Stimulated activated CD8-positive, alpha-beta memory T cell treated with anti-CD3 and anti-CD28 coated beads, Interleukin-12 subunit alpha, Interleukin-12 subunit beta, amount 100 ng/mL, for 4 hours (primary cell): ENCODE results near the gene ZNF124.
A peak's percentile ranks its signal among the peaks of the same experiment; 100 is the strongest.
"Not testable (repeated sequence)": the region's sequence is repeated elsewhere in the genome, so short reads cannot be mapped to it uniquely, and the experiment has no call there.

Source experiments
- DNase-seq: peaks from one replicate; pipeline ENCODE4 v3.0.0-alpha.2; 2020; ENCODE audit warnings: low read depth

The ZNF124 gene

DNA sequence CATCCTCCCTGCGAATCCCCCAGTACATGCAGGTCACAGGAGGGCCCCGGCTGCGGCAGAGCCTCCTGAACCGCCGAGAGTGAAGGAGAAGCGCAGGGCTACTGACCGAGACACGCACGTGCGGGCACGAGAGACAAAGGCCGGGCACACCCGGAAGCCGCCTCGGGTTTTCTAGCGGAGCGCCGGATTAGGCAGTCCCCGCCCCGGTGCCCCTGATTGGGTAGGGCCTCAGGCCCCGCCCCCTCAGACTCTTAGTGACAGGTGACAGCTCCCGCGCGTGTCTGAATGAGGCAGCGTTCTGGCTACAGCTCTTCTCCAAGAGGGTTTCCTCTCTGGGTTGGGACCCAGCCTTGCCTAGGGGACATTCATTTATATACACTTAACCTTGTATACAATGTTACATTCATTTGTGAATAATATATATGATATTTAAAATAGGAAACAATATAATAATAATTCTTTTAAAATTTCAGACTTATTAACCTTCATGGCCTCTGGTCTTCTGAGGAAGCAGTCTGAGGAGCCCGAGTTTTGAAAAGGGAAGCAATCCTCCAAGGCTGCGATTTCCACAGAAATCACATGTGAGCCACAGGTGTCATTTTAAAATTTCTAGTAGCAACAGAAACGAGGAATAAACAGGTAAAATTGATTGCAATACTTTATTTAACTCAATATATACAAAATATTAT, at the start of gene ZNF124:
Gene ZNF124, minus strand, starts transcription at position 146 of the 689 bp plus-strand sequence. Its CDS starts 143 bp downstream, at position 3.
- not testable (repeated sequence) for DNase-seq

GRCh38 chr1:247220280-247220679, 48.5 kb upstream of the ZNF124 start:
- not testable (repeated sequence) for DNase-seq

- DNase-seq = no peak
These were observed 46.4 kb upstream of the ZNF124 start for GRCh38 chr1:247218121-247218651.

DNA sequence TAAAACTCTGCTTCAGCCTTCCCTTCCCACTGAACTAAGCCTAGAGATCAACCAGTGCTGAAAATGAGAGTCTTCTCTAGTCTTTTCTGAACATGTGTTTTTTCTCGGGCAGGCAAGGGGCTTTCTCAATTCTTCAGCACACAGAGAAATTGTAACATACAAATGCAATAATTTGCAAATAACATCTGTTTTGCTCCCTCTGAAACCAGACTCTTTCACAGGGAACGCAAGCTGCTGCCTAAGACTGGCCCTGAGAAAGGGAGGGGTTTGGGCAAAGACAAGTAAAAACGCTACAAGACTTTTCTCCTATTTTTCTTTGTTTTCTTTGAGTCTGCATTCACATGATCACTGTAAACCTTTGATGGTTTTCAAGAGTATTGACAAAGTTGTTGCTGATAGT, 44.4 kb upstream of the ZNF124 start:
- no peak for DNase-seq

DNA sequence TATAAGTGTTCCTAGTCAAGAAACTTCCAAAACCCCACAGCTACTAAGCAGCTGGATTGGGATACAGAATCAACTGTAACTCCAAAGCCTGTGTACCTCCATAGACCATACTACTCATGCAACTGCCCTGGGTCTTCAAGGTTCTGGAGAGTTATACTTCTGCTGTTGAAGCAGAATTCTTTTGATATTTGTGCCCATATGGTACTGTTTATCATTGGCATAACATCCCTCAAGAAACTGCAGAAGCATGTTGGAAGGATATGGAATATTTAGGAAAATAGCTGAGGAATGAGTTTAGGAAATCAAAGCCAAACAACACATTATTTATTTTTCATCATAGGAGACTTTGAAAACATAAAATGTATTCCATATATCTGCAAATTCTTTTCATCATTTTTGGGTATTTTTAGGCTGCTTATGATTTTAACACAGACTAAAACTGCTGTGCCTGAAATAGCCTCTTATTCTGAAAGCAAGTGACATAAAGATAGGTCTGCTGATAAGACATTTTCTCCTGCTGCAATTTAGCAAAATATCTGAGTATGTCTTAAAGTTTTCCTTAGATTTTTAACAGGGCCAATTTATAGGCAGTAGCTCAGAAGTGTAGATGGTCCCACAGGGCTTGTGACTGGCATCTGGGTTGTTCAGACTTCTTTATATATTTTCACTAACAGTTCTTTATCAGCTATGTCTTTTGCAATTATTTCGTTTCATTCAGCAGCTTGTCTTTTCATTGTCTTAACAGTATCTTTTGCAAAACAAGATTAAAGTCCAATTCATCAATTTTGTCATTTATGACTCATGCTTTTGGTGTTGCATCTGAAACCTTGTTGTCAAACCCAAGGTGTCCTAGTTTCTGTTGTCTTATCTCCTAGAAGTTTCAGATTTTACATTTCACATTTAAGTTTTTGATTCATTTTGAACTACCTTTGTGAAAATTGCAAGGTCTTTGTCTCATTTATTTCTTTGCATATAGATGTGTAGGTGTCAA, 41.1 kb upstream of the ZNF124 start:
- DNase-seq = no peak

DNA sequence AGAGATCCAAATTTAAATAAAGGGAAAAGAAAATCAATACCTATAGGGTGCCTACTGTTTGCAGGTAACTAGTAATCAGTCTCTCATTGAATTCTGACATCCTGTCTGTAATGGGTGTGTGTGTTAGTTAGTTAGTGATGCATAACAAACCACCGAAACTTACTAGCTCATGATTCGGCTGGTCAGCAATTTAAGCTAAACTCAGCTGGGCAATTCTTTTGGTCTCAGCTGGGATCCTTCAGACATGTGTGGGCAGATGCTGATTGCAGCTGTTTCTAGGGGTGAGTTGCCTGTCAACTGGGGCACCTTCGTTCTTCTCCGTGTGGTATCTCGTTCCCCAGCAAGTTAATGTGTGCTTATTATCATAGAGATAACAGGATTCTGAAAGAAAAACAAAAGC, 40.2 kb upstream of the ZNF124 start:
- DNase-seq = no peak

DNA sequence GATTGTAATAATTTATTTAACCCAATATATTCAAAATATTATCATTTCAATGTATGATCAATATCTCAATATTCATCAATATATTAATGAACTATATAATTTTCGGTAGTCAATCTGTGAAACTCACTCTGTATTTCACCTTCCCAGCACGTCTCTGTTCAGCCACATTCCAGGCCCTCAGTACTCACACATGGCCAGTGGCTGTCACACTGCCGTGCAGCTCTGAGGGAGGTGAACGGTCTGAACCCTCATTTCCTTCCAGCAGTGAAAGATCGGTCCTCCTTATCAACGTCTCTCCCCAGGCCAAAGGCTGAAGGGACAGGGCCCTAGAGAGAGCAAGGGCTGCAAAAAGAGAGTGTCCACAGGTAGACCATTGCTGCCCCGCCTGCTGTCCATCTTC, 39.5 kb upstream of the ZNF124 start:
- no peak for DNase-seq

GRCh38 chr1:247210376-247211117, 38.7 kb upstream of the ZNF124 start:
- peak; percentile 89 for DNase-seq

DNA sequence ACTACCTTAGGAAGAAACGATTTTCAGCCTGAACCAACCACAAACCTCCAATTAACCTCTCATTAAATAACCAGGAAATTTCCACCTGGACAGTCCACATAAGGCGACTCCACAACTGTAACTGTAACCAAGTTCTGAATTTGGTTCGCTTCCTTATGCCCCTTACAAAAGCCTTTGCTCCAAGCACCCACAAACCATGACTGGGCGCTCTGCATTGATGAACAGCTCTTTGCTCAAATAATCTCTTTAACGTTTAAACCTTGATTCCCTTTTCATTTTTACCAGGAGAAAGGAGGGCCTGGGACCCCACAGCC, 38.2 kb upstream of the ZNF124 start:
- DNase-seq = no peak

- DNase-seq = no peak
These were observed 37.6 kb upstream of the ZNF124 start for GRCh38 chr1:247209396-247209795.

GRCh38 chr1:247204177-247204647, 32.4 kb upstream of the ZNF124 start:
- DNase-seq = no peak

- DNase-seq = no peak
These were observed 27.0 kb upstream of the ZNF124 start for GRCh38 chr1:247198781-247199180.

DNA sequence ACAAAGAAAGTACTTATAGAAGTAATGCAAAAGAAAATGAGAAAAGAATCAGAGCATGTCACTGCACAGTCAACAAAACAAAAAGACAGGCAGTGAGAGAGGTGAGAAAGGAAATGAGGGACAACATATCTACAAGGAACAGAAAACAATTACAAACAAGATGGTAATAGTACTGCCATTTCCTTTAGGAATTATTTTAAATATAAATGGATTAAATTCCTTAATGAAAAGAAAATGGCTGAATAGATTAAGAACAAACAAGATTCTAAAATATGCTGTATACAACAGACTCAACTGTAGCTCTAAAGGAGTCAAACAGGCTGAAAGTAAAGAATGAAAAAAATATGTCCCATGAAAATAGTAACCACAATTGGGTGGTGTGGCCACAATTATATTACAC, 22.1 kb upstream of the ZNF124 start:
- no peak for DNase-seq

- DNase-seq = no peak
These were observed 18.4 kb upstream of the ZNF124 start for GRCh38 chr1:247189981-247190798.

- DNase-seq = no peak
These were observed 13.8 kb upstream of the ZNF124 start for GRCh38 chr1:247185667-247186066.

DNA sequence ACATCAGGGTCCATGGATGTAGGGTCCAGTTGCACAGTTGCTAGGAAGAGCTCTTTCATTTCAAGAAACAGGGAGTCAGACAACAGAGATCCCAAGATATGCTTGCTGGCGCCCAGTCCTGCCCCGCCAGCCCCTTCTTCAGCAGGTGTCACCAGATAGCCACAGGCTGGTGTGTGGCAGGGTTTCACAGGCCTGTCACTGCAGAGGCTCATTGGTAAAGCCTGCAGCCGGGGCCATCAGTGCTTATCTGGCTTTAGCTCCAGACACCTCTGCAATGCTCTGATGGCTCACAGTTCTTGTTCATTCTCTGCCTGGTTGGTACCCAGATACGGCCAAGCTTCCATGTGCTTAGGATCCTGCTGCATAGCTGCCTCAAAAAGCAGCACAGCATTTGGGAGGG, 12.4 kb upstream of the ZNF124 start:
- DNase-seq = no peak

DNA sequence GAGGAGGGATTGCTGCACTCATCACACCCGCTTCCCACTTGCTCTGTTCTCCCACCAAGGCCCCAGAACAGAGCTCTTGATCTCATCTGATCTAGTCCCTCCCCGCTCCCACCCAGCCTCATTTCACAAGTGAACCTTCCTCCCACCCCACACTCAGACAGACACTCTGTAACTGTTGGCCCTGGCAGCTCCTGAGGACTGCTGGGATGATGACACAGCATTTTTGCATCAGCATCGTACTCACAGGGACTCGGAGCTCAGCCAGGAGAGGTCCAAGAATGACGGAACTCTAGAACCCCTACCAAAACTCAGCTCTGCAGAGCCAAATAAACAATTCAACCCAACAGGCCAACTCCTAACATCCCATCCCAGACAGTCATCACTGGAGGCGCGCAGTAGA, 11.2 kb upstream of the ZNF124 start:
- no peak for DNase-seq

DNA sequence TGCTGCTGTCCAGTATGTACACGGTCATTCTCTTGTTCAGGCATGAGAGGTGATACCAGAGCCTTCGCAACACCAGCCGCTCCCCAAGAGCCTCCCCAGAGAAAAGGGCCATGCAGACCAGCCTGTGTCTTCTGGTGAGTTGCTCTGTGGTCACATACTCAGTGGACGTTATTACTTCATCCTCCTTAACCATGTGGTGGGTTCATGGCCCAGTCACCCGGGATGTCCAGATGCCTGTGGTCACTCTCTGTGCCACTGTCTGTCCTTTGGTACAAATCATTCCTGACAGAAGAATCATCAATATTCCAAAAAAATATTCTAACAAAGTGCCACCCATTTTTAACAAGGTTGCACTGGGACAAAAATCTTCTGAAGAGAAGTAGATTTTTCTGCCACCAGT, 8.8 kb upstream of the ZNF124 start:
- no peak for DNase-seq

GRCh38 chr1:247177755-247178154, 5.9 kb upstream of the ZNF124 start:
- DNase-seq = no peak

DNA sequence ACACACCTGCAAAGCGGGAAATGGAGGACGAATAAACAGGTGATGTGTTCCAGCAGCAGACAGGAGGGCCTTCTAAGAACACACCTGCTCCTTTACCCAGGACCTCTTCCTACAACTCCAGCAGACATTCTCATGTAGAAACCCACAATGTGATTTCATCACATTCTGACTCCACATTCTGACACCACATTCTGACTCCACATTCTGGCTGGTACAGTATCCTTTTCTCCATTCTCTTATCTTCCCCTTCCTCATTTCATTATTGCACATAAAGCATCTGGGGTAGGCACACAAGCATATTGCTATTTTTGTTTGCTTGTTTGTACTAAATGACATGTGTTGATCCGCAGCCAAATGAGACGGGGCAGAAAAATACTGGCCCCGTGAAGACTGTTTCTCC, 3.6 kb upstream of the ZNF124 start:
- no peak for DNase-seq

- DNase-seq = no peak
These were observed 1.6 kb upstream of the ZNF124 start for GRCh38 chr1:247173431-247173830.
